Activated naive CD8-positive, alpha-beta T cell treated with anti-CD3 and anti-CD28 coated beads for 36 hours (primary cell): Measurements from ENCODE around the gene CNOT3. TPM values are rescaled to one million over a fixed set of nuclear protein-coding genes. Genes with fewer than 3 reads are reported as not detected.
A peak's percentile ranks its signal among the peaks of the same experiment; 100 is the strongest.

Experiments used
- DNase-seq: peaks from one replicate; pipeline ENCODE4 v3.0.0; 2021
- H3K27ac Mint-ChIP-seq: one replicate; pipeline ENCODE4 v1.8.0; 2022; ENCODE audit warnings: mild to moderate bottlenecking, moderate library complexity, mixed read lengths
- H3K27me3 Mint-ChIP-seq: one replicate; pipeline ENCODE4 v1.8.0; 2022; ENCODE audit warnings: mild to moderate bottlenecking, mixed read lengths
- H3K36me3 Mint-ChIP-seq: one replicate; pipeline ENCODE4 v1.8.0; 2021; ENCODE audit warnings: mild to moderate bottlenecking, mixed read lengths
- H3K4me1 Mint-ChIP-seq: one replicate; pipeline ENCODE4 v1.8.0; 2021; ENCODE audit warnings: mixed read lengths
- H3K4me3 Mint-ChIP-seq: one replicate; pipeline ENCODE4 v1.8.0; 2022; ENCODE audit warnings: mild to moderate bottlenecking, moderate library complexity, mixed read lengths
- H3K9me3 Mint-ChIP-seq: one replicate; pipeline ENCODE4 v1.8.0; 2022; ENCODE audit warnings: mixed read lengths
- total RNA-seq, 2 experiments: library from RNA; stranded (reverse); gene quantifications; one replicate each; pipeline ENCODE4 v1.2.3, GENCODE V29; 2021

Gene CNOT3
- total RNA-seq, 2 experiments from 2014 or later, result 59.0 to 62.1 TPM

GRCh38 chr19:54152878-54153524, 15.4 kb downstream of the CNOT3 start:
- Mint-ChIP-seq H3K9me3 (no peaks in the 10 kb centered on the region), H3K27me3 (no peaks in the 10 kb centered on the region), H3K27ac (no peak overlapping the region), H3K4me1 (peaks cover 20% of the 10 kb centered on the region), H3K36me3 (peaks cover 36% of the 10 kb centered on the region), H3K4me3 (no peak overlapping the region)
- no peak for DNase-seq

DNA sequence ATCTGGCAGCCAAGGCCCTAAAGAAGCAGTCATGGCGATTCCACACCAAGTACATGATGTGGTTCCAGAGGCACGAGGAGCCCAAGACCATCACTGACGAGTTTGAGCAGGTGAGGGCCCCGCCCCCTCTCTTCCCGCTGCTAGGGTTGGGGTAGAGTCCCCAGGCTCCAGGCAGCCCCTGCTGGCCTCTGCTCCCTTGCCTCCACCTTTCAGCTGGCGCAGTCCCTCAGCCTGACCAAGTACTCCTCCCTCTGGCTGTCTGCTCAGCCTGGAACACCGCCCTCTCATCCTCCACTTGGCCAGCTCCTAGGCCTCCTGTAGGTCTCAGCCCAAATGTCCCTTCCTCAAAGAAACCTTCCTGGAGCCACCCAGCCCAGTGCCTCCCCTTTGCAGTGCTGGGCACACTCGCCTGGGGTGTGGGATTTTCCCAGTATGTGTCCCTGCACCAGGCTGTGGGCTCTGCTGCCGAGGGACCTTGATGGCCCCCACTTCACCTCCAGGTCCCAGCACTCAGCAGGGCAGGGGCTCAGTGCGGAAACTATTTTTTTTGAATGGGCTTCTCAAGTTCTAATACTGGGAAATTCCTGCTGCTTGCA, 16.3 kb downstream of the CNOT3 start:
- Mint-ChIP-seq H3K4me1 (peaks cover 29% of the 10 kb centered on the region), H3K9me3 (no peaks in the 10 kb centered on the region), H3K27ac (peak overlapping the region; percentile 77), H3K4me3 (no peak overlapping the region), H3K36me3 (peaks cover 36% of the 10 kb centered on the region), H3K27me3 (no peaks in the 10 kb centered on the region)
- DNase-seq, result no peak

- peak; percentile 43 for DNase-seq
- Mint-ChIP-seq H3K9me3 (no peaks in the 10 kb centered on the region), H3K27ac (peak overlapping the region; percentile 77), H3K27me3 (no peaks in the 10 kb centered on the region), H3K4me1 (peaks cover 30% of the 10 kb centered on the region), H3K36me3 (peaks cover 32% of the 10 kb centered on the region), H3K4me3 (no peak overlapping the region)
These were observed 17.2 kb downstream of the CNOT3 start for GRCh38 chr19:54154603-54155345.

DNA sequence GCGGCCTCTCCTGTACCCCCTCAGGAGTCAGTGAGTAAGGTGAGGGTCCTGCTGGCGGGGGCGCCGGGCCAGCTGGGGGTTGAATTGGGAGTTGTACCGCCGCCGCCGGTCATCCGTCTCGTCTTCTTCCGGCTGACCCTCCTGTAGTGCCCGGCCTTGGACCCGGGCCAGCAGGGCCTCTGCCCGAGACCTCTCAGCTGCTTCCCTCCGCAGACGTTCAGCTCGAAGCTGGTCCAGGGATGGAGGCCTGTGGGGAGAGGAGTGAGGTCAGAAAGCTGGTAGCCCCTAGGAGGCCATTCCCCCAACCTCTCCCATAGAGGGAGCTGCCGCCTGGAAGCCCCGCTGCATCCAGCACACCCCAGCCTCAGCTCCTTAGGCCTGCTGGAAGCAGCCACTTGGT, 18.1 kb downstream of the CNOT3 start:
- H3K36me3 Mint-ChIP-seq, result peaks cover 27% of the 10 kb centered on the region
- no peak overlapping the region for H3K27ac Mint-ChIP-seq
- no peak overlapping the region for H3K4me3 Mint-ChIP-seq
- no peak for DNase-seq
- peaks cover 33% of the 10 kb centered on the region for H3K4me1 Mint-ChIP-seq
- no peaks in the 10 kb centered on the region for H3K27me3 Mint-ChIP-seq
- no peaks in the 10 kb centered on the region for H3K9me3 Mint-ChIP-seq

GRCh38 chr19:54156490-54156889, 18.9 kb downstream of the CNOT3 start:
- H3K4me3 Mint-ChIP-seq, result no peak overlapping the region
- peaks cover 27% of the 10 kb centered on the region for H3K36me3 Mint-ChIP-seq
- DNase-seq, result no peak
- H3K4me1 Mint-ChIP-seq, result peaks cover 37% of the 10 kb centered on the region
- no peaks in the 10 kb centered on the region for H3K27me3 Mint-ChIP-seq
- no peaks in the 10 kb centered on the region for H3K9me3 Mint-ChIP-seq
- H3K27ac Mint-ChIP-seq, result peak overlapping the region; percentile 6

DNA sequence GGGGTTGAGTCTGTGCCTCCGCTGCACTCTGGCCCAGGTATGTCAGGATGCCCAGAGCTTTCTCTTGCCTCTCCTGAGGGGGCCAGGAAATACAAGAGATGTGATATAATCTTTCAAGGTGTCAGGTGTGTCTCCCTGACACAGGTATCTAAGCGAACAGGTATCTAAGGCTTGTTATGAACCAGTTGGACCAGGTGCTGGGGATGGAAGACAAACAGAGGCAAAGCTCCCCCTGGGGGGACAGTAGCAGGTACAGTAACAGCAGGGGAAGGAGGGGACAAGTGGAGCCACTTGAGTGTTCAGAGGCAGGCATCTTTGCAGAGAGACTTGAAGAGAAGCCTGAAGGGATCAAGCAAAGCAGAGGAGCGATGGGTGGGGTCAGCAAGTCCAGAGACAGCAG, 19.4 kb downstream of the CNOT3 start:
- peak overlapping the region; percentile 6 for H3K27ac Mint-ChIP-seq
- DNase-seq, result no peak
- H3K36me3 Mint-ChIP-seq, result peaks cover 27% of the 10 kb centered on the region
- H3K9me3 Mint-ChIP-seq, result no peaks in the 10 kb centered on the region
- no peaks in the 10 kb centered on the region for H3K27me3 Mint-ChIP-seq
- H3K4me3 Mint-ChIP-seq, result no peak overlapping the region
- peaks cover 37% of the 10 kb centered on the region for H3K4me1 Mint-ChIP-seq

- H3K27me3 Mint-ChIP-seq, result peaks cover 11% of the 10 kb centered on the region
- no peaks in the 10 kb centered on the region for H3K9me3 Mint-ChIP-seq
These were observed 21.3 kb downstream of the CNOT3 start for GRCh38 chr19:54158812-54159351.

DNA sequence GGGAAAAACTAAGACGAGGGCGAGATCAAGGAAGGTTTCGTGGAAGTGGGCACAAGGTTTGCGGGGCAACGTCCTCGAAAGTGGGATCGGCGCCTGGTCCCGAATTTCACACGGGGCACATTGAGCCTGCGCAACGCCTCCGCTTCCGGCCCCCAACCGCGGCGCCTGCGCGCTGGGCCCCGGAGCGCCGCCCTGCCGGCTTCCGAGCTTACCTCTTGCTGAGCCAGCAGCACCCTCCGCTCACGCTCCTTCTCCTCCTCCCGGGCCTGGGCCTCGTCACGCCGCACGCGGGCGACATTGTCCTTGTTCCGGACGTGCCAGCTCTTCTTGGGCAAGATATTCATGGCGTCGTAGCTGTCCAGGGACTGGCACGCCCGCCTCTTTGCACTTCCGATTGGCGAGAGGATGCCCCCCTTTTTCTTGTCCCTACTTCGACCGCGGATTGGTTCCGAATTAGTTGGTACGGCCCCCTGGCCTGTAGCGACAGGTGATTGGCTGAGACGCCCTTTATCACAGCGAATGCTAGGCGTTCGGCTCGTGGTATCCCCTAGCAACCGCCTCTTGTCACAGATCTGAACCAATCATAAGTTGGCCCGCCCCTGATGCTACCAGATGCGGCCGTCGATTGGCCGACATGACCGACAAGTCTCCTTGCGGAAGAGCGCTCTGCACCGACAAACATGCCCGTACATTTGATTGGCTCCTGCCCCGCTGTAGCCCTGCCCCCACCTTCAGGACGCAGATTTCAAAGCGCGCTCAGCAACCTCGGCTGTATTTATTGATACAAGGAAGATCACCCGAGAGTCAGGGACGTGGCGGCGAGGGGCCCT, 22.0 kb downstream of the CNOT3 start, which contains the start of gene LENG1:
TSS of gene LENG1 (minus strand) at position 370 of the 830 bp plus-strand sequence. CDS start at position 344, 26 bp downstream.
- Mint-ChIP-seq H3K27me3 (peaks cover 17% of the 10 kb centered on the region), H3K27ac (peak within 1 kb of the TSS; percentile 98), H3K4me3 (peak within 1 kb of the TSS; percentile 98), H3K4me1 (peaks cover 40% of the 10 kb centered on the region), H3K9me3 (no peaks in the 10 kb centered on the region), H3K36me3 (peaks cover 13% of the 10 kb centered on the region)
- DNase-seq, result peak; percentile 97

More at GRCh38 chr19:54158812-54159351, 21.3 kb downstream of the CNOT3 start:
- peak; percentile 57 for DNase-seq
- Mint-ChIP-seq H3K4me1 (peaks cover 41% of the 10 kb centered on the region), H3K4me3 (peak overlapping the region; percentile 98), H3K27ac (peak overlapping the region; percentile 98), H3K36me3 (peaks cover 20% of the 10 kb centered on the region)

GRCh38 chr19:54160182-54160811, 22.7 kb downstream of the CNOT3 start:
- Mint-ChIP-seq H3K36me3 (peaks cover 7% of the 10 kb centered on the region), H3K4me3 (peak overlapping the region; percentile 98), H3K27ac (peak overlapping the region; percentile 98), H3K27me3 (peaks cover 25% of the 10 kb centered on the region), H3K4me1 (peaks cover 35% of the 10 kb centered on the region), H3K9me3 (no peaks in the 10 kb centered on the region)
- DNase-seq, result peak; percentile 19

DNA sequence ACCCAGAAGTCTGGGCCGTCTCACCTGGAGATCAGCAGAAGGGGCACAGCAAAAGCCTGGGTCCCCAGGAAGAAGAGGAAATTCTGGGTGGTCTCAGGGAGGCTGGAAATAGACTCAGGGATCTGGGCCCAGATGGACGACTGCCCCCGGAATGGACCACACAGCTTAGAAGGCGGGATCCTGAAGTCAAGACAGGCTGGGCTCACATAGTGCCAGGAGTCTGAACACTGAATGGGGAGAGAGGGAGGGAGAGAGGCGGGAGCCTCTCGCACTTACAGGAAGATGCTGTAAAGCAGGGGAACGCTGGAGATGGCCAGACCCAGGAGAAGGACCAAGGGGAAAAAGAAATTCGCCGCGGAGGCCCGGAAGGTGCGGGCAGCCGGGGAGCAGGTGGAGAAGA, 23.3 kb downstream of the CNOT3 start:
- peak overlapping the region; percentile 98 for H3K4me3 Mint-ChIP-seq
- DNase-seq, result no peak
- no peaks in the 10 kb centered on the region for H3K9me3 Mint-ChIP-seq
- H3K27ac Mint-ChIP-seq, result peak overlapping the region; percentile 98
- peaks cover 6% of the 10 kb centered on the region for H3K36me3 Mint-ChIP-seq
- peaks cover 35% of the 10 kb centered on the region for H3K4me1 Mint-ChIP-seq
- H3K27me3 Mint-ChIP-seq, result peaks cover 30% of the 10 kb centered on the region

GRCh38 chr19:54162241-54162805, 24.8 kb downstream of the CNOT3 start:
- Mint-ChIP-seq H3K36me3 (no peaks in the 10 kb centered on the region), H3K27ac (no peak overlapping the region), H3K27me3 (peaks cover 38% of the 10 kb centered on the region), H3K4me3 (peak overlapping the region; percentile 77), H3K9me3 (no peaks in the 10 kb centered on the region), H3K4me1 (peaks cover 32% of the 10 kb centered on the region)
- DNase-seq, result peak; percentile 76

- Mint-ChIP-seq H3K27me3 (peaks cover 38% of the 10 kb centered on the region), H3K27ac (no peak overlapping the region), H3K36me3 (no peaks in the 10 kb centered on the region), H3K4me3 (peak overlapping the region; percentile 33), H3K4me1 (peaks cover 32% of the 10 kb centered on the region), H3K9me3 (no peaks in the 10 kb centered on the region)
- no peak for DNase-seq
These were observed 25.3 kb downstream of the CNOT3 start for GRCh38 chr19:54162884-54163283.

DNA sequence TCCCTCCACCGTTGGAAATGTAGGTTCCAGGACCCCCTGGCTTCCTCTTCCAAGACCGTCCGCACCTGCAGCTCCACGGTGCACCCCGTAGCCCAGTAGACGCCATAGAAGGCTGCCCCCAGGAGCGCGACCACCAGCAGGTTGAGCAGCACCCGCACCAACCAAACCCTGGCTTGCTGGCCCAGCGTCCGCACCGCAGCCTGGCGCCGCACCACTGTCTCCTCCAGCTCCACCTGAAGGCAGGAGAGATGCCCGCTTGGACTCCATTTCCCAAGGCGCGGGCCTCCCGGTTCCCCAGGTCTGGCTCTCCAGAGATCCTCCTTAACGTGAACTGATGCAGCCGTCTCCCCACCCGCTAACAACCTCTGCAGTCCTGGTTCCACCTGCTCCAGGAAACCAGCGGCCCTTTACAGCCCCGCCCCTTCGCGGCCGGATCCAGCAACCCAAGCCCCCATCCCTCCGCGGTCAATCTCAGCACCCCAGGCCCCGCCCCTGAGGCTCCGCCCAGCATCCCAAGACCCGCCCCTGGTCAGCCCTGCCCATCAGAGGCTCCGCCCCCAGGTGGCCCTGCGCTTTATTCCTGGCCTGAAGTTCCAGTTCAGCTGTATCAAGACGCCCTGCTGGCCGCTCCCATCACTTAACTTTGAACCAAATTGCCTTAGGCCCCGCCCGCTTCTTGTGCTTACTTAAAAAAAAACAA, 27.0 kb downstream of the CNOT3 start:
- no peaks in the 10 kb centered on the region for H3K9me3 Mint-ChIP-seq
- peaks cover 28% of the 10 kb centered on the region for H3K4me1 Mint-ChIP-seq
- peaks cover 38% of the 10 kb centered on the region for H3K27me3 Mint-ChIP-seq
- H3K4me3 Mint-ChIP-seq, result peak overlapping the region; percentile 18
- H3K27ac Mint-ChIP-seq, result no peak overlapping the region
- no peaks in the 10 kb centered on the region for H3K36me3 Mint-ChIP-seq
- DNase-seq, result peak; percentile 54
